ENCODE measurements around the gene USP8. TPM values are rescaled to one million over a fixed set of nuclear protein-coding genes. Genes with fewer than 3 reads are reported as not detected.

USP8 gene
- total RNA-seq, 1 donor from 2014 or later = 54.5 TPM

- TF ChIP-seq CTCF (IDR thresholded peaks at IDR 0.05; ENCODE audit: insufficient read depth, low read depth, low read length) = no peak
- no peak for TF ChIP-seq EZH2 (IDR thresholded peaks at IDR 0.05; ENCODE audit: insufficient read depth, low read length)
- Histone ChIP-seq H3K36me3 (ENCODE audit: insufficient read depth, low read length) (peaks cover 19% of the 10 kb centered on the region), H3K79me2 (ENCODE audit: insufficient read depth, low read length) (no peaks in the 10 kb centered on the region), H2AFZ (ENCODE audit: low read depth, low read length) (no peak overlapping the region), H3K27ac (ENCODE audit: low read depth, low read length) (no peak overlapping the region), H3K9ac (ENCODE audit: low read length) (no peak overlapping the region), H3K4me1 (ENCODE audit: insufficient read depth, low read length) (no peaks in the 10 kb centered on the region), H4K20me1 (ENCODE audit: insufficient read depth, low read length) (no peaks in the 10 kb centered on the region), H3K4me2 (ENCODE audit: low read length) (no peak overlapping the region), H3K4me3 (ENCODE audit: insufficient read depth, low read depth, low read length) (no peak overlapping the region), H3K9me3 (ENCODE audit: insufficient read depth, low read depth, low read length) (no peaks in the 10 kb centered on the region), H3K27me3 (ENCODE audit: insufficient read depth, low read length) (no peaks in the 10 kb centered on the region)
- Mint-ChIP-seq H3K4me1 (ENCODE audit: low read depth, unreplicated experiment) (no peaks in the 10 kb centered on the region), H3K9me3 (ENCODE audit: unreplicated experiment) (no peaks in the 10 kb centered on the region), H3K27me3 (ENCODE audit: low read depth, unreplicated experiment) (no peaks in the 10 kb centered on the region), H3K27ac (ENCODE audit: unreplicated experiment) (no peak overlapping the region), H3K4me3 (ENCODE audit: unreplicated experiment) (no peak overlapping the region), H3K36me3 (ENCODE audit: low read depth, unreplicated experiment) (peaks cover 6% of the 10 kb centered on the region)
- no peak for FAIRE-seq
- DNase-seq (ENCODE audit: low read depth) = peak; percentile 32
Measured at GRCh38 chr15:50463423-50464358, 39.5 kb downstream of the USP8 start.

- H3K36me3 Mint-ChIP-seq (ENCODE audit: low read depth, unreplicated experiment) = peaks cover 4% of the 10 kb centered on the region
Measured at GRCh38 chr15:50471072-50471471, 46.9 kb downstream of the USP8 start.

More at GRCh38 chr15:50471072-50471471, 46.9 kb downstream of the USP8 start:
- H3K9ac ChIP-seq (ENCODE audit: low read length) = no peak overlapping the region
- Mint-ChIP-seq H3K4me1 (ENCODE audit: low read depth, unreplicated experiment) (no peaks in the 10 kb centered on the region), H3K27ac (ENCODE audit: unreplicated experiment) (no peak overlapping the region), H3K9me3 (ENCODE audit: unreplicated experiment) (no peaks in the 10 kb centered on the region), H3K27me3 (ENCODE audit: low read depth, unreplicated experiment) (no peaks in the 10 kb centered on the region), H3K4me3 (ENCODE audit: unreplicated experiment) (no peak overlapping the region)
- no peak for TF ChIP-seq CTCF (IDR thresholded peaks at IDR 0.05; ENCODE audit: insufficient read depth, low read depth, low read length)
- TF ChIP-seq EZH2 (IDR thresholded peaks at IDR 0.05; ENCODE audit: insufficient read depth, low read length) = no peak
- H3K4me2 ChIP-seq (ENCODE audit: low read length) = no peak overlapping the region
- H3K27ac ChIP-seq (ENCODE audit: low read depth, low read length) = no peak overlapping the region
- FAIRE-seq = no peak
- H2AFZ ChIP-seq (ENCODE audit: low read depth, low read length) = no peak overlapping the region
- H3K79me2 ChIP-seq (ENCODE audit: insufficient read depth, low read length) = no peaks in the 10 kb centered on the region
- H3K36me3 ChIP-seq (ENCODE audit: insufficient read depth, low read length) = peaks cover 4% of the 10 kb centered on the region
- no peak for DNase-seq (ENCODE audit: low read depth)
- no peaks in the 10 kb centered on the region for H4K20me1 ChIP-seq (ENCODE audit: insufficient read depth, low read length)
- no peak overlapping the region for H3K4me3 ChIP-seq (ENCODE audit: insufficient read depth, low read depth, low read length)
- no peaks in the 10 kb centered on the region for H3K9me3 ChIP-seq (ENCODE audit: insufficient read depth, low read depth, low read length)
- no peaks in the 10 kb centered on the region for H3K27me3 ChIP-seq (ENCODE audit: insufficient read depth, low read length)
- no peaks in the 10 kb centered on the region for H3K4me1 ChIP-seq (ENCODE audit: insufficient read depth, low read length)

Data from astrocyte (in vitro differentiated cells and primary cell).